GM10266 (cell line): ENCODE data around the gene RAP1GAP2.

Experiments used
- DNase-seq: peaks from one replicate; pipeline ENCODE4 v3.0.0; 2012; ENCODE audit errors: extremely low spot score
- CTCF ChIP-seq: IDR thresholded peaks from 2 replicates; pipeline ENCODE4 v1.5.1; 2012; ENCODE audit warnings: mild to moderate bottlenecking, low read depth; ENCODE audit not compliant: control insufficient read depth, insufficient read depth; ENCODE audit errors: missing control alignments

Gene RAP1GAP2

DNA sequence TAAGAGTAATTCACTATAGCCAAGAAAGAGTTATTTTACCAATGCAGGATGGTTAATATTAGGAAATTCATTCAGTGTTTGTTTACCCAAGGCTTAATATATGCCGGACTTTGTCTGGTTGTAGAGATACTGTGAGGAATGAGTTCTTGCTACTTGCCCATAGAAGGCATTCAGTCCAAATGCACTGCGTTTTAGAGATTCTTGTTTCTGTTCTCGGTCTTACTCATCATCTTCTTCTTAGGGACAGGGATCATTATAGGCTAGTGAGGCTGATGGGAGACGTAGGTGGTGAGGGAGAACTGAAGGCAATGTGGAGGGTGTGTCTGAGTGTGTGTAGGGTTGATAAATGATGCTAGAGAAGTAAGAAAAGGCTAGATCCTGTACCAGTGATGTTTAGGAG lies 176.5 kb downstream of the RAP1GAP2 start:
- no peak for DNase-seq
- no peak for TF ChIP-seq CTCF

DNA sequence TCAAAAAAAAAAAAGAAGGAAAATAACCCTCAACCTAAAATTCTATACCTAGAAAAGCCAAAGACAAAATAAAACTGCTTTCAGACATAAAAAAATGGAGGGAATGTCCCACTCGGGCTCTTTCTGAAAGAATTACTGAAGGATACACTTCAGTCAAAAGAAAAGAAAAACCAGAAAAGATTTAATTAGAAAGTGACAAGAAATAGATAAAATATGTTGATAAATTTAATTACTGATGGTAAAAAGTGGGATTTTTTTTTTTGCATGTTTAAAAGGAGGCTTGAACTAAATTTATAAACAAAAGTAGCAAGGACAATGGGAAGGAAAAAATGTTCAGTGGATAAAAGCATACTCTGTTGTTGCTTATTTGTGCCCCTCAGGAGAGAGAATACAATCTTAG lies 178.1 kb downstream of the RAP1GAP2 start:
- no peak for TF ChIP-seq CTCF
- no peak for DNase-seq

DNA sequence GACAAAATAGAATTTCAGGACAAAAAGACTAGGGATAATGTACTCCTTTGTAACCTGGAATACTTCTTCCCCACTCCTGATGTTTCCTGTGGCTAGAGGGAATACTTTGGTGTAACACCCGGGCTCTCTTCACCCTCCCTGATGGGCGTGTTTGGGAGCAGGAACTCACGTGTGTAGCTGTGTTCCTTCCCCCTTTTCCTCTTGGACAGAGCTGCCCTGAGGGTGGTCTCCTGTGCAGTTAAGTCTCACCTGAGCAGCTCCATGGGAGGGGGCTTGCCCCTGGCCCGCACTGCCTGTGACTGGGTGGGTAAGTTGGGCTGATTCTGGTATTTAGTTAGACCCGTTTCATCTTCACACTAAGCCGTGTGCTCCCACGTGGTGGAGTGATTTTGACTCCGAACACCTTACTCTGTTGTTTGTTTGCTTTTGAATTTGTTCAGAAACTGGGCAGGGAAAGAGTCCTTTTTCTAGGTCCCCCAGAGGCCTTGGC lies 179.3 kb downstream of the RAP1GAP2 start:
- no peak for TF ChIP-seq CTCF
- DNase-seq, result no peak

DNA sequence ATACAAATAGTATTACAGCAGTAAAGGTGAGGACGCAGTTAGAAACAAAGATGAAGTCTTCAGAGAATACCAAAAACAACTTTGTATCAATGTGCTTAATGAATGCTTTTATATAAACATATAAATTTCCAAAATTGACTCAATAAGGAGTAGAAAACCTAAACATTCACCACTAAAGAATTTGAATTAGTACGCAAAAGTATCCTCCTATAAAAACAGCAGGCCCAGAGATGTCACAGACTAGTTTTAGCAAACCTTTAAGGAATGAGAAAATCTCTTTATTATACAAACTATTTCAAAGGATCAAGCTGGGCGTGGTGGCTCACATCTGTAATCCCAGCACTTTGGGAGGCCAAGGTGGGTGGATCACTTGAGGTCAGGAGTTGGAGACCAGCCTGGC lies 180.9 kb downstream of the RAP1GAP2 start:
- TF ChIP-seq CTCF, result no peak
- DNase-seq, result no peak

- no peak for DNase-seq
- TF ChIP-seq CTCF, result no peak
Measured at GRCh38 chr17:2978116-2978515, 181.9 kb downstream of the RAP1GAP2 start.

DNA sequence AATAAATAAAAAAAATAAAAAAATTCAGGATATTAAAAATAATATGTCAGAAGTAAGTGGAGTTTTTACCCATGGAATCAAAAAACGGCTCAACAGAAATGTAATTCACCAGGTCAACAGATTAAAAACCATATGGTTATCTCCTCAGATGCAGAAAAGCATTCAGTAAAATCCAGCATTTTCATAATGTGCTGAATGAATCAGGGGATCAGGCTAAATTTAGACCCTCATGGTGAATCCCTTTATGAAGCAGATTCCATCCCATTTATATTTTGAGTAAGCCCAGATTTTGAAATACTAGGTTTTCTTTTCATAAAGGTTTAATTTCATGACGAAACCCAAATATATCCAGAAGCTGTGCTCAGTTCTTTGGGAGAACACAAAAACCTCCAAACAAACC lies 182.8 kb downstream of the RAP1GAP2 start:
- no peak for TF ChIP-seq CTCF
- DNase-seq, result no peak

- no peak for TF ChIP-seq CTCF
- DNase-seq, result no peak
Measured at GRCh38 chr17:2980211-2980903, 184.1 kb downstream of the RAP1GAP2 start.
